DND-41 (cell line): Measurements from ENCODE around the gene HHLA2.
A peak's percentile ranks its signal among the peaks of the same experiment; 100 is the strongest.

Experiments used
- ATAC-seq: fragments of 200-7000 bp; cut with Tn5 transposase; 3 replicates; pipeline ENCODE4 v1.9.1; 2021; ENCODE audit warnings: low read depth; ENCODE audit not compliant: insufficient read depth
- DNase-seq: peaks from one replicate; pipeline ENCODE4 v3.0.0-alpha.2; 2020
- H2AFZ ChIP-seq: 2 replicates; pipeline ENCODE4 v1.6.0; 2012; ENCODE audit warnings: low read depth, low read length
- H3K27ac ChIP-seq: 2 replicates; pipeline ENCODE4 v1.5.1; 2012; ENCODE audit warnings: low read length, inconsistent platforms
- H3K27me3 ChIP-seq: fragments of 200-600 bp; sonication (generic); 2 replicates; pipeline ENCODE4 v1.6.0; 2012; ENCODE audit warnings: low read length, mild to moderate bottlenecking, inconsistent platforms; ENCODE audit not compliant: insufficient read depth, poor library complexity
- H3K36me3 ChIP-seq: 2 replicates; pipeline ENCODE4 v1.5.1; 2012; ENCODE audit warnings: low read length, inconsistent platforms; ENCODE audit not compliant: insufficient read depth
- H3K4me1 ChIP-seq: 2 replicates; pipeline ENCODE4 v1.5.1; 2012; ENCODE audit warnings: mild to moderate bottlenecking, low read length; ENCODE audit not compliant: insufficient read depth
- H3K4me2 ChIP-seq: 2 replicates; pipeline ENCODE4 v1.6.0; 2012; ENCODE audit warnings: mild to moderate bottlenecking, moderate library complexity, low read length, inconsistent platforms; ENCODE audit not compliant: insufficient read depth
- H3K4me3 ChIP-seq, 2 experiments: fragments of 200-600 bp in 1 of 2; shearing (Covaris generic) in 1 of 2; 2 replicates each; pipeline ENCODE4 v1.5.1; 2012 to 2016; ENCODE audit warnings: inconsistent platforms in 2 of 2, low read length in 2 of 2, mild to moderate bottlenecking in 2 of 2, low read depth in 1 of 2, moderate library complexity in 1 of 2
- H3K79me2 ChIP-seq: 2 replicates; pipeline ENCODE4 v1.6.0; 2012; ENCODE audit warnings: low read length, inconsistent platforms; ENCODE audit not compliant: insufficient read depth
- H3K9ac ChIP-seq: 2 replicates; pipeline ENCODE4 v1.6.0; 2012; ENCODE audit warnings: low read depth, mild to moderate bottlenecking, inconsistent platforms, low read length, moderate library complexity
- H3K9me3 ChIP-seq: 2 replicates; pipeline ENCODE4 v1.5.1; 2012; ENCODE audit warnings: low read length, moderate library complexity, mild to moderate bottlenecking, inconsistent platforms; ENCODE audit not compliant: insufficient read depth, severe bottlenecking
- H4K20me1 ChIP-seq: 2 replicates; pipeline ENCODE4 v1.6.0; 2012; ENCODE audit warnings: low read length; ENCODE audit not compliant: insufficient read depth
- EZH2 ChIP-seq: IDR thresholded peaks from 3 replicates; pipeline ENCODE4 v1.6.1; 2012; ENCODE audit warnings: borderline replicate concordance, low read depth, mild to moderate bottlenecking, moderate library complexity, low read length, inconsistent platforms; ENCODE audit not compliant: severe bottlenecking
- TF ChIP-seq, protein P1 (sequence below): IDR thresholded peaks from 2 replicates; pipeline ENCODE4 v1.5.1; 2012; ENCODE audit warnings: borderline replicate concordance, low read length, moderate library complexity, mild to moderate bottlenecking; ENCODE audit not compliant: poor library complexity, severe bottlenecking; ENCODE audit errors: extremely low read depth

Gene HHLA2

GRCh38 chr3:108295421-108296175 is 750 bp upstream of the HHLA2 start:
- Histone ChIP-seq H3K27me3 (no peaks in the 10 kb centered on the region), H3K36me3 (no peaks in the 10 kb centered on the region), H3K9me3 (no peaks in the 10 kb centered on the region), H3K4me2 (no peak overlapping the region), H3K4me1 (peaks cover 10% of the 10 kb centered on the region), H3K4me3 (no peak overlapping the region), H3K9ac (no peak overlapping the region), H3K79me2 (no peaks in the 10 kb centered on the region), H2AFZ (no peak overlapping the region), H4K20me1 (no peaks in the 10 kb centered on the region), H3K27ac (no peak overlapping the region)
- no peak for TF ChIP-seq EZH2
- TF ChIP-seq, protein P1, sequence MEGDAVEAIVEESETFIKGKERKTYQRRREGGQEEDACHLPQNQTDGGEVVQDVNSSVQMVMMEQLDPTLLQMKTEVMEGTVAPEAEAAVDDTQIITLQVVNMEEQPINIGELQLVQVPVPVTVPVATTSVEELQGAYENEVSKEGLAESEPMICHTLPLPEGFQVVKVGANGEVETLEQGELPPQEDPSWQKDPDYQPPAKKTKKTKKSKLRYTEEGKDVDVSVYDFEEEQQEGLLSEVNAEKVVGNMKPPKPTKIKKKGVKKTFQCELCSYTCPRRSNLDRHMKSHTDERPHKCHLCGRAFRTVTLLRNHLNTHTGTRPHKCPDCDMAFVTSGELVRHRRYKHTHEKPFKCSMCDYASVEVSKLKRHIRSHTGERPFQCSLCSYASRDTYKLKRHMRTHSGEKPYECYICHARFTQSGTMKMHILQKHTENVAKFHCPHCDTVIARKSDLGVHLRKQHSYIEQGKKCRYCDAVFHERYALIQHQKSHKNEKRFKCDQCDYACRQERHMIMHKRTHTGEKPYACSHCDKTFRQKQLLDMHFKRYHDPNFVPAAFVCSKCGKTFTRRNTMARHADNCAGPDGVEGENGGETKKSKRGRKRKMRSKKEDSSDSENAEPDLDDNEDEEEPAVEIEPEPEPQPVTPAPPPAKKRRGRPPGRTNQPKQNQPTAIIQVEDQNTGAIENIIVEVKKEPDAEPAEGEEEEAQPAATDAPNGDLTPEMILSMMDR, result no peak
- ATAC-seq, result no peak
- DNase-seq, result no peak

DNA sequence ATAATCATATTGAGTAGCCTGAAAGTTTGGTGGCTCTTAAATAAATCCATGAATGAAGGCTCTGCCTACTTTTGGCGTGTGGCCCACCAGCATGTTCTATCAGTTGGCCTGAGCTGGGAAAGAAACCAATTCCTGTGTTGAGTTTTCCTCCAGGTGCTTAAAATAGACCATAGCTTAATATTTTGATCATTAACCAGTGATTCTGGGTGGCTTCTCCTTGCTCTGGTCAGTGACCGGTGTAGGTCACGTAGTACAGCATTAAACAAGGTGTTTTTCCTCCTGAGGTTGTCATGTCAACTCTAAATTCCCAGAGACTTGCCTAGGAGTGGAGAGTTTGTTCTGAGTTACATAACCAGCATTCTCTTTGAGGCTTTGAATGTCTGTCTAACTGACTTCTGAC is 1.3 kb downstream of the HHLA2 start:
- Histone ChIP-seq H3K9me3 (no peaks in the 10 kb centered on the region), H2AFZ (no peak overlapping the region), H3K79me2 (no peaks in the 10 kb centered on the region), H3K4me1 (peaks cover 9% of the 10 kb centered on the region), H3K9ac (no peak overlapping the region), H3K4me2 (no peak overlapping the region), H3K36me3 (no peaks in the 10 kb centered on the region), H3K27ac (no peak overlapping the region), H3K27me3 (no peaks in the 10 kb centered on the region), H4K20me1 (no peaks in the 10 kb centered on the region), H3K4me3 (no peak overlapping the region)
- DNase-seq (peak; percentile 15), ATAC-seq (no peak)
- TF ChIP-seq, protein P1, result no peak
- no peak for TF ChIP-seq EZH2

- H3K4me2 ChIP-seq, result no peak overlapping the region
- no peak overlapping the region for H3K9ac ChIP-seq
- H3K9me3 ChIP-seq, result no peaks in the 10 kb centered on the region
- TF ChIP-seq, protein P1, result no peak
- no peak for TF ChIP-seq EZH2
- H3K27ac ChIP-seq, result no peak overlapping the region
- peaks cover 5% of the 10 kb centered on the region for H3K4me1 ChIP-seq
- no peaks in the 10 kb centered on the region for H3K79me2 ChIP-seq
- no peak for ATAC-seq
- no peaks in the 10 kb centered on the region for H3K27me3 ChIP-seq
- no peak overlapping the region for H3K4me3 ChIP-seq
- H2AFZ ChIP-seq, result no peak overlapping the region
- H4K20me1 ChIP-seq, result no peaks in the 10 kb centered on the region
- no peak for DNase-seq
- H3K36me3 ChIP-seq, result no peaks in the 10 kb centered on the region
These were observed 1.7 kb downstream of the HHLA2 start for GRCh38 chr3:108298056-108298455.
